CD4-positive, alpha-beta T cell treated with Interleukin-15 for 1 hour (primary cell): ENCODE data around the gene RNF13.
"Not testable (repeated sequence)": the region's sequence is repeated elsewhere in the genome, so short reads cannot be mapped to it uniquely, and the experiment has no call there.

ENCODE experiments used
- DNase-seq: peaks from one replicate; pipeline ENCODE4 v3.0.0-alpha.2; 2020

Gene RNF13

GRCh38 chr3:149902498-149903139, 89.6 kb downstream of the RNF13 start:
- no peak for DNase-seq

- no peak for DNase-seq
Measured at GRCh38 chr3:149906036-149906435, 93.0 kb downstream of the RNF13 start.

GRCh38 chr3:149908424-149908957, 95.5 kb downstream of the RNF13 start:
- no peak for DNase-seq

GRCh38 chr3:149909923-149910322, 96.9 kb downstream of the RNF13 start:
- DNase-seq: no peak

- no peak for DNase-seq
Measured at GRCh38 chr3:149917124-149917667, 104.2 kb downstream of the RNF13 start.

- no peak for DNase-seq
Measured at GRCh38 chr3:149919509-149919908, 106.5 kb downstream of the RNF13 start.

GRCh38 chr3:149920119-149920518, 107.1 kb downstream of the RNF13 start:
- no peak for DNase-seq

- no peak for DNase-seq
Measured at GRCh38 chr3:149933008-149933407, 120.0 kb downstream of the RNF13 start.

- DNase-seq: no peak
Measured at GRCh38 chr3:149933858-149934257, 120.8 kb downstream of the RNF13 start.

GRCh38 chr3:149934524-149934923, 121.5 kb downstream of the RNF13 start:
- DNase-seq: no peak

- DNase-seq: no peak
Measured at GRCh38 chr3:149936812-149937230, 123.8 kb downstream of the RNF13 start.

GRCh38 chr3:149938392-149939055, 125.5 kb downstream of the RNF13 start:
- DNase-seq: not testable (repeated sequence)

GRCh38 chr3:149941186-149941585, 128.2 kb downstream of the RNF13 start:
- DNase-seq: no peak

GRCh38 chr3:149941946-149942345, 128.9 kb downstream of the RNF13 start:
- no peak for DNase-seq

GRCh38 chr3:149942409-149942808, 129.4 kb downstream of the RNF13 start:
- DNase-seq: no peak

- DNase-seq: not testable (repeated sequence)
Measured at GRCh38 chr3:149943966-149944365, 131.0 kb downstream of the RNF13 start.

- no peak for DNase-seq
Measured at GRCh38 chr3:149947231-149947630, 134.2 kb downstream of the RNF13 start.

- no peak for DNase-seq
Measured at GRCh38 chr3:149949181-149949580, 136.2 kb downstream of the RNF13 start.

- no peak for DNase-seq
Measured at GRCh38 chr3:149954812-149955211, 141.8 kb downstream of the RNF13 start.

- DNase-seq: no peak
Measured at GRCh38 chr3:149955449-149955848, 142.4 kb downstream of the RNF13 start.

- no peak for DNase-seq
Measured at GRCh38 chr3:149957361-149958125, 144.5 kb downstream of the RNF13 start.

GRCh38 chr3:149958171-149958796, 145.3 kb downstream of the RNF13 start:
- DNase-seq: no peak

- no peak for DNase-seq
Measured at GRCh38 chr3:149959443-149959842, 146.4 kb downstream of the RNF13 start.
